Nephron progenitor cell (in vitro differentiated cells): ENCODE data around the gene AFAP1L2.
A peak's percentile ranks its signal among the peaks of the same experiment; 100 is the strongest.

Experiments used
- DNase-seq: peaks from one replicate; pipeline ENCODE4 v3.0.0; 2021
- H3K27ac Mint-ChIP-seq: 2 replicates; pipeline ENCODE4 v1.8.0; 2021; ENCODE audit warnings: mild to moderate bottlenecking, moderate library complexity, mixed read lengths
- H3K27me3 Mint-ChIP-seq: 2 replicates; pipeline ENCODE4 v1.8.0; 2021; ENCODE audit warnings: mild to moderate bottlenecking, low read depth, mixed read lengths; ENCODE audit not compliant: poor library complexity
- H3K36me3 Mint-ChIP-seq: 2 replicates; pipeline ENCODE4 v1.8.0; 2021; ENCODE audit warnings: low read depth, mixed read lengths
- H3K4me1 Mint-ChIP-seq: 2 replicates; pipeline ENCODE4 v1.8.0; 2021; ENCODE audit warnings: mixed read lengths
- H3K4me3 Mint-ChIP-seq: 2 replicates; pipeline ENCODE4 v1.8.0; 2021; ENCODE audit warnings: mild to moderate bottlenecking, moderate library complexity, mixed read lengths
- H3K9me3 Mint-ChIP-seq: 2 replicates; pipeline ENCODE4 v1.8.0; 2021; ENCODE audit warnings: mild to moderate bottlenecking, moderate library complexity, mixed read lengths
- TF ChIP-seq, protein P1 (sequence below): fragments of 200-600 bp; sonication (generic); IDR thresholded peaks from 2 replicates; pipeline ENCODE4 v1.5.0; 2021; ENCODE audit warnings: antibody characterized with exemption

The AFAP1L2 gene, protein sequence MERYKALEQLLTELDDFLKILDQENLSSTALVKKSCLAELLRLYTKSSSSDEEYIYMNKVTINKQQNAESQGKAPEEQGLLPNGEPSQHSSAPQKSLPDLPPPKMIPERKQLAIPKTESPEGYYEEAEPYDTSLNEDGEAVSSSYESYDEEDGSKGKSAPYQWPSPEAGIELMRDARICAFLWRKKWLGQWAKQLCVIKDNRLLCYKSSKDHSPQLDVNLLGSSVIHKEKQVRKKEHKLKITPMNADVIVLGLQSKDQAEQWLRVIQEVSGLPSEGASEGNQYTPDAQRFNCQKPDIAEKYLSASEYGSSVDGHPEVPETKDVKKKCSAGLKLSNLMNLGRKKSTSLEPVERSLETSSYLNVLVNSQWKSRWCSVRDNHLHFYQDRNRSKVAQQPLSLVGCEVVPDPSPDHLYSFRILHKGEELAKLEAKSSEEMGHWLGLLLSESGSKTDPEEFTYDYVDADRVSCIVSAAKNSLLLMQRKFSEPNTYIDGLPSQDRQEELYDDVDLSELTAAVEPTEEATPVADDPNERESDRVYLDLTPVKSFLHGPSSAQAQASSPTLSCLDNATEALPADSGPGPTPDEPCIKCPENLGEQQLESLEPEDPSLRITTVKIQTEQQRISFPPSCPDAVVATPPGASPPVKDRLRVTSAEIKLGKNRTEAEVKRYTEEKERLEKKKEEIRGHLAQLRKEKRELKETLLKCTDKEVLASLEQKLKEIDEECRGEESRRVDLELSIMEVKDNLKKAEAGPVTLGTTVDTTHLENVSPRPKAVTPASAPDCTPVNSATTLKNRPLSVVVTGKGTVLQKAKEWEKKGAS

DNA sequence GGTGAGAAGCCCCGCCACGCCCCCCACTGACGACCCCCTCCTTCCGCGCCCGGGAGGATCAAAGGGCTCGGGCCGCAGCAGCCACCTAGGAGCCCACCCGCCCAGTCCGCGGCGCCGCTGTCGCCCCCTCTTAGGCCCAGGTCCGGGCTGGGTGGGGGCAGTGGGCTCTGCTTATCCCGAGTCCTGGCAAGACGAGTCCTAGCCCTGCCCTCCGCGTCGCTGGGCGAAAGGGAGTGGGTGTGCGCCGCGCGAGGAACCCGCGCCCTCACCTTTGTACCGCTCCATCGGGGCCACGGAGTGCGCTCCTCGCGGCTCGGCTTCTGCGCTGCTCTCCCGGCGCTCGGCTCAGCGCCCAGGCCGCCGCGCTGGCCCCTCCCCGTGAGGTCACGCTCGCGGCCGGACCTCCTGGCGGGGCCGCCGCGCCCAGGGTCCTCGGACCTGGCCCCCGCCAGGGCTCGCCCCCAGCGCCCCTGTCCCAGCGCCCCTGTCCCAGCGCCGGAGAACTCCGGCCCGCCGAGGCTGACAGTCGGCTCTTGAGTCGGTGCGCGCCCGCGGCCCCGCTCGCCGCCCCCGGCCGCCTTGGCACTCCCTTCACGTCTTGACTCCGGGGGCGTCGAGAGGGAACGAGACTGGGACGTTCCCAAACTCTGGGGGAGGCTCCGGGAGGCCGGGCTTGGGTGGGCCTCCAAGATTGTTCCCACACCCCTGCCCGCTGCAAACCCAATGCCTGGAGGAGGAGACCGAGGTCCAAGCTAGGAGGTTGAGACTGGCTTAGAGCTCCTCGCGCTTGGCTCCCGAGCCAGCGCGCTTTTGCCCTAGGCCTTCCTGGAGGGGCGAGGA, at the start of gene AFAP1L2:
AFAP1L2 (minus strand) TSS at position 332 of the 840 bp plus-strand sequence; CDS start at position 285, 47 bp downstream.
- Mint-ChIP-seq H3K9me3 (no peaks in the 10 kb centered on the region), H3K27me3 (peaks cover 23% of the 10 kb centered on the region), H3K36me3 (no peaks in the 10 kb centered on the region), H3K27ac (peak within 1 kb of the TSS; percentile 67), H3K4me1 (peaks cover 66% of the 10 kb centered on the region), H3K4me3 (peak within 1 kb of the TSS; percentile 91)
- TF ChIP-seq, protein P1, sequence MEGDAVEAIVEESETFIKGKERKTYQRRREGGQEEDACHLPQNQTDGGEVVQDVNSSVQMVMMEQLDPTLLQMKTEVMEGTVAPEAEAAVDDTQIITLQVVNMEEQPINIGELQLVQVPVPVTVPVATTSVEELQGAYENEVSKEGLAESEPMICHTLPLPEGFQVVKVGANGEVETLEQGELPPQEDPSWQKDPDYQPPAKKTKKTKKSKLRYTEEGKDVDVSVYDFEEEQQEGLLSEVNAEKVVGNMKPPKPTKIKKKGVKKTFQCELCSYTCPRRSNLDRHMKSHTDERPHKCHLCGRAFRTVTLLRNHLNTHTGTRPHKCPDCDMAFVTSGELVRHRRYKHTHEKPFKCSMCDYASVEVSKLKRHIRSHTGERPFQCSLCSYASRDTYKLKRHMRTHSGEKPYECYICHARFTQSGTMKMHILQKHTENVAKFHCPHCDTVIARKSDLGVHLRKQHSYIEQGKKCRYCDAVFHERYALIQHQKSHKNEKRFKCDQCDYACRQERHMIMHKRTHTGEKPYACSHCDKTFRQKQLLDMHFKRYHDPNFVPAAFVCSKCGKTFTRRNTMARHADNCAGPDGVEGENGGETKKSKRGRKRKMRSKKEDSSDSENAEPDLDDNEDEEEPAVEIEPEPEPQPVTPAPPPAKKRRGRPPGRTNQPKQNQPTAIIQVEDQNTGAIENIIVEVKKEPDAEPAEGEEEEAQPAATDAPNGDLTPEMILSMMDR = no peak
- peak; percentile 64 for DNase-seq

DNA sequence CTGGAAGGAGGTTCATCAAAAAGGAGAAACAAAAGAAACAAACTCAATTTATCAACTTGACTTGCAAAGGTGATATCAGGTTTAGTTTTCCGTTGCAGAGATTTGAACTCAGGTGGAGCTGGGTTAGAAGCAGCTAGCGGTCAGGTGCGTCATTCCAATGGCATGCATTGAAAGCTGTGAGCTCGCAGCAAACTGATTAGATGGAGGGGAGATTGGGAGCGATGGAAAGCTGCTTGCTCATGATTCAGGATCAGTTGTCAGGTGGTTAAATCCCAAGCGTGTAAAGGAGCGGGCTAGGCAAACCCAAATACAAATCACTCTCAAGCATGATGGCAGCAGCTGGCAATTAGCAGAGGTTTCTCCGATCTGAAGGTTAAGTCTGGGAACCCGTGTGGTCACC, 49.3 kb upstream of the AFAP1L2 start:
- TF ChIP-seq, protein P1 = no peak
- no peak overlapping the region for H3K4me3 Mint-ChIP-seq
- H3K4me1 Mint-ChIP-seq = peaks cover 7% of the 10 kb centered on the region
- no peaks in the 10 kb centered on the region for H3K27me3 Mint-ChIP-seq
- no peak for DNase-seq
- H3K36me3 Mint-ChIP-seq = peaks cover 65% of the 10 kb centered on the region
- peak overlapping the region; percentile 23 for H3K27ac Mint-ChIP-seq
- no peaks in the 10 kb centered on the region for H3K9me3 Mint-ChIP-seq

DNA sequence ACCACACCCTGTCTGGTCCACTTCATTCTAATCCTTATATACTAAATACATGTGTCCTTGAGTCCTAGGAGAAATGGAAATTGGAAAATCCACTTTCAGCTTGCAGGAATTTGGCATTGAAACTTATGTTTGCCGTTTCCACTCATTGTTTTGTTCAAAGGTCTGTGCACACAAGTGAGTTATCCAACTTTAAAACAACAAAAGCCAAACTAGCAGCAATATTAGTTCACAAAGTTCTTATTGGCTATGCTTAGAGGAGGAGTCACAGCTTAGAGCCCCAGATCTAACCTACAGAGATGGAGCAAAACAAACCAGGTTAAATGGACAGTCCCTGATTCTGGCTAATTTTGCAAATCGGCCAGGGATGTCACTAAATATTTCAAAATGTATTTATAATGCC, 44.6 kb upstream of the AFAP1L2 start:
- DNase-seq = no peak
- no peaks in the 10 kb centered on the region for H3K9me3 Mint-ChIP-seq
- H3K27ac Mint-ChIP-seq = no peak overlapping the region
- H3K4me3 Mint-ChIP-seq = no peak overlapping the region
- peaks cover 6% of the 10 kb centered on the region for H3K4me1 Mint-ChIP-seq
- no peaks in the 10 kb centered on the region for H3K27me3 Mint-ChIP-seq
- peaks cover 38% of the 10 kb centered on the region for H3K36me3 Mint-ChIP-seq
- TF ChIP-seq, protein P1 = no peak

DNA sequence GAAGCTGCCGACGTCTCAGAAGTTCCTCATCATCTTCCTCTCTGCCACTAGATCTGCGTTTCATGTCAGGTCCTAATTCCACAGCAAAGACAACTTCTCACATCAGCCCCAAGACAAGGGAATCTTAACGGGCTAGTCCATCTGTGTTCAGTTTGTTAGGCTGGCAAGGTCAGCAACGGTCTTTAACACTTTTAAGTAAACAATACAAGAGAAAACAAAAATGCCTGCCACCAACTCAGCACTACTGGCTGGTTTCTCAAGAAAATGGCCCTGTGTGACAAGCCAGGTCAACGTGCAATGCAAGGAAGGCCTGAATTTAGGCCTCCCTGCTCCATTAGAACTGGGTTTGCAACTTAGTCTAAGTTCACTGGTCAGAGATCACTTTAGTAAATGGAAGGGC, 41.0 kb upstream of the AFAP1L2 start:
- no peak for DNase-seq
- no peak overlapping the region for H3K4me3 Mint-ChIP-seq
- H3K4me1 Mint-ChIP-seq = no peaks in the 10 kb centered on the region
- H3K9me3 Mint-ChIP-seq = no peaks in the 10 kb centered on the region
- H3K27ac Mint-ChIP-seq = no peak overlapping the region
- no peaks in the 10 kb centered on the region for H3K27me3 Mint-ChIP-seq
- TF ChIP-seq, protein P1 = no peak
- peaks cover 27% of the 10 kb centered on the region for H3K36me3 Mint-ChIP-seq

DNA sequence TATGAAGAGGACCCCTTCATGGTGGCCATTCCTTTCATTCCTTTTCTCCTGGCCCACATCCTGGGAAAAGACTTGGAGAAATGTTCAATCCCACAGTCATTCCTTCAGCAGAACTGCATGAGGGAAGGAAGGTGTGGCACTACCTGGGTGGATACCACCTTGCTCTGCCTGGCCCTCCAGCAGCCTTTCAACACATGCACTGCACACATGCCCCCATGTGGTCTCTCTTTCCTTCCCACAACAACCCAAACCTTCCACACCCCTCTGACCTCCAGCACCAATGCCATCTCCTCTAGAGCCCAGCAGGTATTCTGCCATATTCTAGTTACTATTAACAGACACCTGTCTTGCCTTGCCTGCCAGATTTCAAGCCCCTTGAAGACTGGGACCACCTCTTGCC, 40.5 kb upstream of the AFAP1L2 start:
- TF ChIP-seq, protein P1 = no peak
- H3K27ac Mint-ChIP-seq = no peak overlapping the region
- H3K4me3 Mint-ChIP-seq = no peak overlapping the region
- H3K36me3 Mint-ChIP-seq = peaks cover 27% of the 10 kb centered on the region
- no peaks in the 10 kb centered on the region for H3K4me1 Mint-ChIP-seq
- no peaks in the 10 kb centered on the region for H3K9me3 Mint-ChIP-seq
- DNase-seq = no peak
- no peaks in the 10 kb centered on the region for H3K27me3 Mint-ChIP-seq
